A673 (cell line): ENCODE measurements around the gene IL1RL1. TPM values are rescaled to one million over a fixed set of nuclear protein-coding genes. Genes with fewer than 3 reads are reported as not detected.

Source experiments
- BruUV-seq: library from RNA; stranded (reverse); fragments of 400-500 nt; replicated peaks from 2 replicates; lab custom pipeline; 2021; lab: Mats Ljungman, UMichigan
- CTCF ChIA-PET: fragments of 300-600 bp; sonication (Branson Sonifier 250); formaldehyde crosslinking; loops from one replicate; lab custom pipeline; 2022; ENCODE audit warnings: antibody characterized with exemption; lab: Charles Lee
- POLR2A ChIA-PET: fragments of 300-600 bp; sonication (Branson Sonifier 250); formaldehyde crosslinking; loops from one replicate; lab custom pipeline; 2022; ENCODE audit warnings: antibody characterized with exemption; ENCODE audit not compliant: low non-redundant PET; lab: Charles Lee
- DNase-seq: peaks from one replicate; pipeline ENCODE4 v3.0.0-alpha.2; 2015; ENCODE audit warnings: low spot score
- H3K27ac ChIP-seq: fragments of 200-600 bp; sonication (generic); 2 replicates; pipeline ENCODE4 v1.5.1; 2016; ENCODE audit warnings: mixed run types, low read depth, mild to moderate bottlenecking, mixed read lengths, antibody characterized with exemption, low read length; ENCODE audit not compliant: poor library complexity, severe bottlenecking
- H3K27me3 ChIP-seq: fragments of 200-600 bp; sonication (generic); replicated peaks from 2 replicates; pipeline ENCODE4 v1.6.1; 2017; ENCODE audit warnings: mixed run types, low read depth, mild to moderate bottlenecking, mixed read lengths, antibody characterized with exemption, low read length; ENCODE audit not compliant: insufficient read depth, poor library complexity
- H3K36me3 ChIP-seq: fragments of 200-600 bp; sonication (generic); 2 replicates; pipeline ENCODE4 v1.6.1; 2016; ENCODE audit warnings: mixed run types, mild to moderate bottlenecking, mixed read lengths, antibody characterized with exemption, low read length; ENCODE audit not compliant: insufficient read depth, poor library complexity, severe bottlenecking
- H3K4me1 ChIP-seq: fragments of 200-600 bp; sonication (generic); 2 replicates; pipeline ENCODE4 v1.6.1; 2017; ENCODE audit warnings: mixed run types, mild to moderate bottlenecking, mixed read lengths, antibody characterized with exemption, low read length; ENCODE audit not compliant: insufficient read depth, poor library complexity, severe bottlenecking
- H3K4me3 ChIP-seq: fragments of 200-600 bp; sonication (generic); 2 replicates; pipeline ENCODE4 v1.5.1; 2016; ENCODE audit warnings: low read depth, mixed run types, mild to moderate bottlenecking, mixed read lengths, low read length; ENCODE audit not compliant: poor library complexity, severe bottlenecking
- H3K9me3 ChIP-seq: fragments of 200-600 bp; sonication (generic); 2 replicates; pipeline ENCODE4 v1.6.1; 2016; ENCODE audit warnings: mixed run types, low read depth, mild to moderate bottlenecking, mixed read lengths, antibody characterized with exemption, low read length; ENCODE audit not compliant: poor library complexity, severe bottlenecking
- CTCF ChIP-seq: fragments of 300-800, 200-600 bp; sonication (generic); conservative IDR thresholded peaks from 2 replicates; pipeline ENCODE4 v1.5.1; 2017; ENCODE audit warnings: low read depth, mild to moderate bottlenecking, antibody characterized with exemption, low read length, moderate library complexity, mixed read lengths
- EZH2 ChIP-seq: fragments of 200-600 bp; sonication (generic); IDR thresholded peaks from 2 replicates; pipeline ENCODE4 v1.6.1; 2017; ENCODE audit warnings: borderline replicate concordance, low read depth, mild to moderate bottlenecking, mixed read lengths, antibody characterized with exemption, low read length; ENCODE audit not compliant: poor library complexity, severe bottlenecking
- intact Hi-C: fragments of 100-400 bp; cut with micrococcal nuclease; formaldehyde crosslinking; loops from one replicate; pipeline ENCODE4 v1.10.0; 2022; ENCODE audit not compliant: unreplicated experiment
- total RNA-seq: library from RNA; stranded (reverse); gene quantifications from 2 replicates; pipeline ENCODE4 v1.2.3, GENCODE V29; 2021

IL1RL1 gene
- total RNA-seq, 1 experiment from 2014 or later: not detected

- Histone ChIP-seq H3K9me3 (no peaks in the 10 kb centered on the region), H3K36me3 (no peaks in the 10 kb centered on the region), H3K4me1 (no peaks in the 10 kb centered on the region), H3K4me3 (no peak overlapping the region), H3K27ac (no peak overlapping the region), H3K27me3 (peaks cover 14% of the 10 kb centered on the region)
- intact Hi-C loops: no loop called here
- ChIA-PET CTCF (no interaction called here), POLR2A (no interaction called here)
- DNase-seq: no peak
- no peak for TF ChIP-seq EZH2
- no peak for TF ChIP-seq CTCF
- no TSS peak for BruUV-seq
Observed at GRCh38 chr2:102340778-102341177, 29.4 kb downstream of the IL1RL1 start.

DNA sequence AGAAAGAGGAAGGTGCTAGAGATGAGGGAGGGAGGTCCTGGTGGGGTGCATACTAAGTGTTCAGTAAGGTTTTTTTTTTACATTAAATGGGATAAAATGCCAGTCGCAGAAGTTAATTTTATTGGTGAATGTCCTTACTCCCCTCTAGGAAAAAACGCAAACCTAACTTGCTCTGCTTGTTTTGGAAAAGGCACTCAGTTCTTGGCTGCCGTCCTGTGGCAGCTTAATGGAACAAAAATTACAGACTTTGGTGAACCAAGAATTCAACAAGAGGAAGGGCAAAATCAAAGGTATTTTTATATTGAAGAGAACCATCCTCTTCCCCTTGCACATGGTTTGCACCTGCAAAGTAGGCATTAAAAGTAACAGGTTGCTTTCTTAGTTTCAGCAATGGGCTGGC lies 31.5 kb downstream of the IL1RL1 start:
- Histone ChIP-seq H3K4me3 (no peak overlapping the region), H3K27me3 (peaks cover 14% of the 10 kb centered on the region), H3K36me3 (no peaks in the 10 kb centered on the region), H3K9me3 (no peaks in the 10 kb centered on the region), H3K4me1 (no peaks in the 10 kb centered on the region), H3K27ac (no peak overlapping the region)
- CTCF ChIA-PET: no interaction called here
- BruUV-seq: no TSS peak
- TF ChIP-seq CTCF (no peak), EZH2 (no peak)
- POLR2A ChIA-PET: no interaction called here
- intact Hi-C loops: no loop called here
- DNase-seq: no peak

GRCh38 chr2:102344397-102344796 lies 33.0 kb downstream of the IL1RL1 start:
- Histone ChIP-seq H3K4me3 (no peak overlapping the region), H3K27ac (no peak overlapping the region), H3K4me1 (no peaks in the 10 kb centered on the region), H3K27me3 (peaks cover 14% of the 10 kb centered on the region), H3K9me3 (no peaks in the 10 kb centered on the region), H3K36me3 (no peaks in the 10 kb centered on the region)
- intact Hi-C loops: no loop called here
- no peak for DNase-seq
- POLR2A ChIA-PET: no interaction called here
- no peak for TF ChIP-seq EZH2
- TF ChIP-seq CTCF: no peak
- BruUV-seq: no TSS peak
- CTCF ChIA-PET: no interaction called here
